Astrocyte (in vitro differentiated cells and primary cell): ENCODE data around the gene LOXL4.

ENCODE experiments used
- CTCF ChIP-seq: IDR thresholded peaks from 2 replicates; pipeline ENCODE4 v1.5.1; 2011; ENCODE audit warnings: low read depth, mild to moderate bottlenecking, inconsistent platforms, low read length, moderate library complexity; ENCODE audit not compliant: insufficient read depth
- EZH2 ChIP-seq: IDR thresholded peaks from 2 replicates; pipeline ENCODE4 v1.6.1; 2012; ENCODE audit warnings: mild to moderate bottlenecking, low read length, inconsistent platforms; ENCODE audit not compliant: insufficient read depth

GRCh38 chr10:98255146-98255877, 12.7 kb downstream of the LOXL4 start:
- TF ChIP-seq CTCF (no peak), EZH2 (no peak)
